Sigmoid colon (tissue), 7 donors: ENCODE data around the gene MAP4K4. TPM values are rescaled to one million over a fixed set of nuclear protein-coding genes. Genes with fewer than 3 reads are reported as not detected.

Experiments
- DNase-seq: peaks from one replicate; pipeline ENCODE4 v3.0.0-alpha.2; 2019
- H3K27ac ChIP-seq, 4 donors: fragments of 200-600 bp; sonication (generic); one replicate each; pipeline ENCODE4 v1.5.1; 2016 to 2019; ENCODE audit warnings: mild to moderate bottlenecking in 1 of 4
- H3K27me3 ChIP-seq, 3 donors: fragments of 200-600 bp; sonication (generic); one replicate each; pipeline ENCODE4 v1.5.1; 2019; ENCODE audit warnings: mild to moderate bottlenecking in 1 of 3
- H3K36me3 ChIP-seq, 4 donors: fragments of 200-600 bp; sonication (generic); one replicate each; pipeline ENCODE4 v1.5.1; 2016 to 2019
- H3K4me1 ChIP-seq, 4 donors: fragments of 200-600 bp; sonication (generic); one replicate each; pipeline ENCODE4 v1.5.1; 2017 to 2019
- H3K4me3 ChIP-seq, 4 donors: fragments of 200-600 bp; sonication (generic); one replicate each; pipeline ENCODE4 v1.5.1; 2017 to 2019; ENCODE audit warnings: mild to moderate bottlenecking in 2 of 4, moderate library complexity in 1 of 4
- H3K9me3 ChIP-seq, 4 donors: fragments of 200-600 bp in 3 of 4; sonication (generic) in 3 of 4; one replicate each; pipeline versions ENCODE4 v1.5.1 to v1.6.1; 2013 to 2019
- EP300 ChIP-seq, 4 donors: sonication (generic); formaldehyde crosslinking; IDR thresholded peaks; one replicate each; pipeline ENCODE4 v1.6.1; 2017; ENCODE audit warnings: antibody characterized with exemption in 4 of 4
- POLR2A ChIP-seq, 2 donors: fragments of 450-650 bp; IDR thresholded peaks; one replicate each; pipeline ENCODE4 v1.6.1; 2016; ENCODE audit warnings: antibody characterized with exemption in 2 of 2, mild to moderate bottlenecking in 2 of 2, moderate library complexity in 2 of 2
- POLR2AphosphoS5 ChIP-seq, 4 donors: sonication (generic); formaldehyde crosslinking; IDR thresholded peaks; one replicate each; pipeline ENCODE4 v1.6.1; 2017; ENCODE audit warnings: antibody characterized with exemption in 4 of 4
- WGBS, 2 donors: extraction: QIAGEN DNeasy Blood & Tissue Kit; methylation state at CpG; one replicate each; pipeline ENCODE4 v1.1.7; 2013; 5-methylcytosine and 5-hydroxymethylcytosine counted together
- intact Hi-C: fragments of 100-400 bp; cut with DNase I; formaldehyde crosslinking; loops from one replicate; pipeline ENCODE4 v1.15.1; 2023
- polyA plus RNA-seq, 3 donors: library from polyadenylated mRNA; stranded (reverse); fragments of 200-250 nt; gene quantifications; one replicate each; pipeline ENCODE4 v1.2.3, GENCODE V29; 2013
- total RNA-seq, 4 donors: library from RNA; depleted of rRNA; stranded (reverse); fragments of >200 nt; gene quantifications; one replicate each; pipeline ENCODE4 v1.1.0, GENCODE V29; 2016
- TF ChIP-seq, protein P1 (sequence below), 4 experiments: fragments of 450-650 bp in 3 of 4; fragments of 200-600 bp in 1 of 4; IDR thresholded peaks; one replicate each; pipeline ENCODE4 v1.5.1; 2016 to 2019; ENCODE audit warnings: antibody characterized with exemption in 4 of 4, mild to moderate bottlenecking in 3 of 4, moderate library complexity in 2 of 4
- donor health status: healthy with polysubstance abuse.
- donor health status: Bipolar disorder and iron deficiency.
- donor health status: healthy.

MAP4K4 gene
- total and polyA plus RNA-seq, 7 donors, result 8.8 to 62.9 (median 37.2) TPM

- no peak for DNase-seq
- Histone ChIP-seq H3K4me3 (no peak overlapping the region), H3K27me3 (no peaks in the 10 kb centered on the region), H3K4me1 (peaks cover 0 to 53% (median 47%) of the 10 kb centered on the region in 4 donors), H3K36me3 (no peaks in the 10 kb centered on the region), H3K9me3 (no peaks in the 10 kb centered on the region), H3K27ac (peak overlapping the region in 1 of 4 donors; percentile 32)
- TF ChIP-seq, protein P1, sequence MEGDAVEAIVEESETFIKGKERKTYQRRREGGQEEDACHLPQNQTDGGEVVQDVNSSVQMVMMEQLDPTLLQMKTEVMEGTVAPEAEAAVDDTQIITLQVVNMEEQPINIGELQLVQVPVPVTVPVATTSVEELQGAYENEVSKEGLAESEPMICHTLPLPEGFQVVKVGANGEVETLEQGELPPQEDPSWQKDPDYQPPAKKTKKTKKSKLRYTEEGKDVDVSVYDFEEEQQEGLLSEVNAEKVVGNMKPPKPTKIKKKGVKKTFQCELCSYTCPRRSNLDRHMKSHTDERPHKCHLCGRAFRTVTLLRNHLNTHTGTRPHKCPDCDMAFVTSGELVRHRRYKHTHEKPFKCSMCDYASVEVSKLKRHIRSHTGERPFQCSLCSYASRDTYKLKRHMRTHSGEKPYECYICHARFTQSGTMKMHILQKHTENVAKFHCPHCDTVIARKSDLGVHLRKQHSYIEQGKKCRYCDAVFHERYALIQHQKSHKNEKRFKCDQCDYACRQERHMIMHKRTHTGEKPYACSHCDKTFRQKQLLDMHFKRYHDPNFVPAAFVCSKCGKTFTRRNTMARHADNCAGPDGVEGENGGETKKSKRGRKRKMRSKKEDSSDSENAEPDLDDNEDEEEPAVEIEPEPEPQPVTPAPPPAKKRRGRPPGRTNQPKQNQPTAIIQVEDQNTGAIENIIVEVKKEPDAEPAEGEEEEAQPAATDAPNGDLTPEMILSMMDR (IDR thresholded peaks at IDR 0.05), result no peak
- TF ChIP-seq POLR2A (IDR thresholded peaks at IDR 0.05) (no peak), EP300 (IDR thresholded peaks at IDR 0.05) (no peak), POLR2AphosphoS5 (IDR thresholded peaks at IDR 0.05) (no peak)
- intact Hi-C loops, result no loop called here
Measured at GRCh38 chr2:101735166-101735533, 37.6 kb downstream of the MAP4K4 start.

- intact Hi-C loops, result no loop called here
- no peak overlapping the region for H3K4me3 ChIP-seq
- H3K4me1 ChIP-seq, result peaks cover 0 to 60% (median 53%) of the 10 kb centered on the region in 4 donors
- H3K27me3 ChIP-seq, result no peaks in the 10 kb centered on the region
- H3K27ac ChIP-seq, result peak overlapping the region in 3 of 4 donors; percentile 20 to 44 (median 35)
- no peaks in the 10 kb centered on the region for H3K9me3 ChIP-seq
- no peaks in the 10 kb centered on the region for H3K36me3 ChIP-seq
- DNase-seq, result no peak
- no peak for TF ChIP-seq POLR2A (IDR thresholded peaks at IDR 0.05)
- TF ChIP-seq POLR2AphosphoS5 (IDR thresholded peaks at IDR 0.05), result no peak
- TF ChIP-seq, protein P1 (IDR thresholded peaks at IDR 0.05), result no peak
- no peak for TF ChIP-seq EP300 (IDR thresholded peaks at IDR 0.05)
- WGBS, 2 donors, result 82 to 86% methylated on average over 3 of the region's 3 CpGs
Measured at GRCh38 chr2:101736233-101736632, 38.7 kb downstream of the MAP4K4 start.

DNA sequence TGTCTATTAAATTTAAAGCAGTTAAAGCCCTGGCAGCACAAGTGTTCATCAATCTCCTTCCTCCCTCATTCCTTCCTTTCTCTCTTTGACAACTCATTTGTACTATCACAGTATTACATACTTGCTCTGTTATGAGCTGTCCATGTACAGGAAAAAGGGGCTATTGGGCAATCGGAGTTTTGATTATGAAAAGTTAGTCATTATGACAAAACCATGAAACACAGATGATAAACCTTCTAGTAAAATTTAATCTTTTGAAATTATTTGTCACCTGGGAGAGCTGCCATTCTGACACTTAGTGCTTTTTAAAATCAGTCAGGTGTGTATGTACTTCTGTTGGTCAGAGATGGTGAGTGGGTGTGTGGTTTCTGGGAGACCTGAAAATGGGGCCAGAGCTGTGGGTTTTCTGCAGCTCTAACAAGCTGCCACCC lies 39.4 kb downstream of the MAP4K4 start:
- intact Hi-C loops, result no loop called here
- WGBS, 2 donors, result 35 to 38% methylated on average over 1 of the region's 1 CpG

DNA sequence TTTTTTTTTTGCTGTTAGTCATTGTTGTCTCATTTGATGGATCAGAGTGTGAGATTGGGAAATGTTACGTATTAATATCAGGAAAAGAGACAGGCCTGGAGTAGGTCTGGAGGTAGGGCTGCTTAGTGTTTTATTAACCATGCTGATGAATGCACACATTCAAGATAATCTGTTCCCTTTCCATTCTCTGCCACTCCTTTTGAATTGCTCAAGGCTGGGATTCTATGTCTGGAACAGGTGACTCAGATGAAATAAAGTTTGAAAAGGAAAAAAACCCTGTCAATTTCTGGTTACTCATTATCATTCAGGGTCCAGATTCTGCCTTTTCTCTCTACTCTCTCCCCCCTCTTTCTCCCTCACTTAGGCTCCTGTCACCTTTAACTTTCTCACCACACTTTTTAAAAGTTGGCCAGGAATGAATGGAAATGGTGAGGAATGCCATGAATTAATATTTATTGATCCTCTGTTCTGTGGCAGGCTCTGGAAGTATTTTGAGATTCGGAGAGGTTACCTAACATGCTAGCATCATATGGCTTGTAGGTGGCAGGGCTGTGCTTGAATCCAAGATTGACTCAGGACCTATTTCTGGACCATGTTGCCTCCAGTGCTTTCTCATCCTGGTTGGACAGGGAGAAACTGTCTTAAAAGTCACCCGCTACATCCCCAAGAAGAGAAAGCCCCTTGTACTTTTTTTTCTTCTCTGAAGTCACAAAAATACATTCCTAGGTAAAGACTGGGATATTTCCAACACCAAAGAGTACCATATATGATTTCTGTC lies 40.2 kb downstream of the MAP4K4 start:
- no peaks in the 10 kb centered on the region for H3K27me3 ChIP-seq
- DNase-seq, result no peak
- TF ChIP-seq POLR2A (IDR thresholded peaks at IDR 0.05) (no peak), POLR2AphosphoS5 (IDR thresholded peaks at IDR 0.05) (no peak), EP300 (IDR thresholded peaks at IDR 0.05) (no peak)
- TF ChIP-seq, protein P1 (IDR thresholded peaks at IDR 0.05), result no peak
- no peak overlapping the region for H3K27ac ChIP-seq
- no peaks in the 10 kb centered on the region for H3K9me3 ChIP-seq
- WGBS, 2 donors, result 68 to 89% methylated on average over 3 of the region's 3 CpGs
- intact Hi-C loops, result no loop called here
- H3K36me3 ChIP-seq, result no peaks in the 10 kb centered on the region
- peaks cover 0 to 64% (median 54%) of the 10 kb centered on the region in 4 donors for H3K4me1 ChIP-seq
- H3K4me3 ChIP-seq, result no peak overlapping the region

More for the DNA sequence above, 39.4 kb downstream of the MAP4K4 start:
- Histone ChIP-seq H3K36me3 (no peaks in the 10 kb centered on the region), H3K27me3 (no peaks in the 10 kb centered on the region), H3K4me3 (no peak overlapping the region), H3K9me3 (no peaks in the 10 kb centered on the region), H3K27ac (peak overlapping the region in 2 of 4 donors; percentile 35 to 44), H3K4me1 (peaks cover 0 to 64% (median 54%) of the 10 kb centered on the region in 4 donors)
- no peak for DNase-seq
- TF ChIP-seq EP300 (IDR thresholded peaks at IDR 0.05) (no peak), POLR2AphosphoS5 (IDR thresholded peaks at IDR 0.05) (peak in 2 of 4 donors; percentile 18 to 57)

DNA sequence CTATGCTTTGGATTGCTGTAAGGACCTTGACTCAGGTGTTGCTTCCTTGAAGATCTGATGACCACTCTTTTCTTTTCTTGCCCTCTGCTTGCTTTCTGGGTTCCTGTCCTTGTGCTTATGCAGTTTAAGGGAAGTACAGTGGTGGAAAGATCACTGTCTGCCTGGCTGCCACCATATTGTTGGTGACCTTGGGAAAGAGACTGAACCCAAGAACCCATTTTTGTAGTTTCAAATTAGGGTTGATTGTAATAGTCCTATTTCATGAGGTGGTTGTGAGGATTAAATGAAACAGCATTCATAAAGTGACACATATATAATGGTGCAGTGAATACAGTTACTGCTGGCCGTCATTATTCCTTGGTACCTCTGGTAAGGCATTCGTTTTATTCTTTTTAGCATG lies 41.1 kb downstream of the MAP4K4 start:
- intact Hi-C loops, result no loop called here

More for the DNA sequence above, 41.1 kb downstream of the MAP4K4 start:
- TF ChIP-seq POLR2AphosphoS5 (IDR thresholded peaks at IDR 0.05), result no peak
- TF ChIP-seq POLR2A (IDR thresholded peaks at IDR 0.05), result no peak
- TF ChIP-seq, protein P1 (IDR thresholded peaks at IDR 0.05), result no peak
- TF ChIP-seq EP300 (IDR thresholded peaks at IDR 0.05), result no peak
- no peak for DNase-seq
- H3K4me3 ChIP-seq, result no peak overlapping the region
- H3K36me3 ChIP-seq, result no peaks in the 10 kb centered on the region
- WGBS, 2 donors, result 94 to 99% methylated on average over 2 of the region's 2 CpGs
- H3K27me3 ChIP-seq, result no peaks in the 10 kb centered on the region
- peaks cover 0 to 65% (median 58%) of the 10 kb centered on the region in 4 donors for H3K4me1 ChIP-seq
- no peaks in the 10 kb centered on the region for H3K9me3 ChIP-seq
- H3K27ac ChIP-seq, result no peak overlapping the region
